H1 (cell line): ENCODE measurements around the gene MSI1. TPM values are rescaled to one million over a fixed set of nuclear protein-coding genes. Genes with fewer than 3 reads are reported as not detected.

Experiments
- CTCF ChIA-PET: fragments of 300-600 bp; sonication (Branson Sonifier 250); formaldehyde crosslinking; loops from one replicate; lab custom pipeline; 2021; ENCODE audit not compliant: partially characterized antibody; lab: Charles Lee
- POLR2A ChIA-PET: fragments of 300-600 bp; sonication (Branson Sonifier 250); formaldehyde crosslinking; loops from one replicate; lab custom pipeline; 2021; ENCODE audit warnings: inconsistent platforms; ENCODE audit not compliant: partially characterized antibody; lab: Charles Lee
- DNase-seq, 2 experiments: peaks; one replicate each; pipeline versions ENCODE4 v3.0.0 to v3.0.0-alpha.2; 2010 to 2022; ENCODE audit warnings: low spot score in 2 of 2, low read depth in 1 of 2, mixed read lengths in 1 of 2
- FAIRE-seq: peaks from 2 replicates; lab custom pipeline; 2011; peaks lifted over from hg19 to GRCh38; lab: Jason Lieb, UNC
- H2AFZ ChIP-seq: 2 replicates; pipeline ENCODE4 v1.8.1; 2012; ENCODE audit warnings: low read length, inconsistent platforms
- H2AK5ac ChIP-seq: 2 replicates; pipeline ENCODE4 v1.6.1; 2013; ENCODE audit warnings: low read depth, low read length
- H2BK120ac ChIP-seq: replicated peaks from 2 replicates; pipeline ENCODE3; 2013; ENCODE audit warnings: low read depth, low read length, inconsistent platforms
- H2BK12ac ChIP-seq: 2 replicates; pipeline ENCODE4 v1.6.1; 2013; ENCODE audit warnings: low read depth, low read length
- H2BK15ac ChIP-seq: 2 replicates; pipeline ENCODE4 v1.6.1; 2013; ENCODE audit warnings: low read length
- H2BK20ac ChIP-seq: 2 replicates; pipeline ENCODE4 v1.6.1; 2013; ENCODE audit warnings: low read length
- H2BK5ac ChIP-seq: 2 replicates; pipeline ENCODE4 v1.6.1; 2013; ENCODE audit warnings: low read depth, low read length
- H3K14ac ChIP-seq: 2 replicates; pipeline ENCODE4 v1.6.1; 2013; ENCODE audit warnings: inconsistent platforms; ENCODE audit not compliant: insufficient read length
- H3K18ac ChIP-seq: 2 replicates; pipeline ENCODE4 v1.6.1; 2013; ENCODE audit warnings: low read length; ENCODE audit errors: extremely low read depth
- H3K23ac ChIP-seq: 2 replicates; pipeline ENCODE4 v1.6.1; 2013; ENCODE audit warnings: inconsistent platforms; ENCODE audit not compliant: insufficient read length
- H3K23me2 ChIP-seq: 2 replicates; pipeline ENCODE4 v1.6.1; 2013; ENCODE audit warnings: low read depth, low read length
- H3K27ac ChIP-seq: 2 replicates; pipeline ENCODE4 v1.6.1; 2011; ENCODE audit warnings: low read depth, low read length, inconsistent platforms
- H3K27me3 ChIP-seq, 4 experiments: replicated peaks in 1 of 4; 1 replicate in 1 of 4; 2 replicates in 3 of 4; pipeline versions ENCODE4 v1.6.1 to v1.8.1; 2011 to 2013; ENCODE audit warnings: low read length in 3 of 4, mild to moderate bottlenecking in 3 of 4, inconsistent platforms in 2 of 4, mixed read lengths in 2 of 4, moderate library complexity in 1 of 4; ENCODE audit not compliant: control insufficient read depth in 3 of 4, insufficient read depth in 3 of 4; ENCODE audit errors: extremely low read depth in 1 of 4
- H3K36me3 ChIP-seq, 4 experiments: 2 replicates each; pipeline versions ENCODE4 v1.6.1 to v1.8.1; 2011 to 2013; ENCODE audit warnings: mild to moderate bottlenecking in 4 of 4, low read length in 3 of 4, moderate library complexity in 2 of 4, control low read depth in 1 of 4, inconsistent platforms in 1 of 4; ENCODE audit not compliant: insufficient read depth in 4 of 4, control insufficient read depth in 2 of 4
- H3K4ac ChIP-seq: replicated peaks from 2 replicates; pipeline ENCODE3; 2013; ENCODE audit warnings: low read length, low read depth, mixed read lengths, inconsistent platforms; ENCODE audit not compliant: insufficient read length
- H3K4me1 ChIP-seq, 4 experiments: replicated peaks in 1 of 4; 1 replicate in 1 of 4; 2 replicates in 3 of 4; pipeline versions ENCODE4 v1.6.1 to v1.8.1; 2011 to 2013; ENCODE audit warnings: low read length in 3 of 4, inconsistent platforms in 2 of 4, mixed read lengths in 1 of 4; ENCODE audit not compliant: insufficient read depth in 4 of 4, control insufficient read depth in 3 of 4
- H3K4me2 ChIP-seq, 2 experiments: 2 replicates each; pipeline versions ENCODE4 v1.6.1 to v1.8.1; 2011 to 2013; ENCODE audit warnings: low read depth in 2 of 2, low read length in 2 of 2, control low read depth in 1 of 2, inconsistent platforms in 1 of 2, mild to moderate bottlenecking in 1 of 2; ENCODE audit not compliant: insufficient read depth in 1 of 2
- H3K4me3 ChIP-seq, 4 experiments: fragments of 200-600, 300-600 bp in 1 of 4; sonication (generic), shearing (Covaris generic), sonication (Bioruptor Twin) in 1 of 4; 2 replicates each; pipeline versions ENCODE4 v1.5.1 to v1.8.1; 2011 to 2016; ENCODE audit warnings: low read length in 4 of 4, low read depth in 3 of 4, control low read depth in 2 of 4, inconsistent platforms in 2 of 4, mild to moderate bottlenecking in 2 of 4, mixed read lengths in 1 of 4, moderate library complexity in 1 of 4; ENCODE audit not compliant: insufficient read depth in 2 of 4; ENCODE audit errors: extremely low read depth in 1 of 4
- H3K56ac ChIP-seq: replicated peaks from 2 replicates; pipeline ENCODE3; 2013; ENCODE audit warnings: low read depth, mild to moderate bottlenecking, mixed read lengths, low read length, inconsistent platforms; ENCODE audit not compliant: insufficient read length
- H3K79me1 ChIP-seq: 2 replicates; pipeline ENCODE4 v1.6.1; 2013; ENCODE audit warnings: low read depth, low read length, control low read depth
- H3K79me2 ChIP-seq, 2 experiments: 2 replicates each; pipeline versions ENCODE4 v1.6.1 to v1.8.1; 2012 to 2013; ENCODE audit warnings: low read length in 2 of 2, mild to moderate bottlenecking in 2 of 2, inconsistent platforms in 1 of 2; ENCODE audit not compliant: insufficient read depth in 2 of 2, control insufficient read depth in 1 of 2
- H3K9ac ChIP-seq, 4 experiments: replicated peaks in 1 of 4; 1 replicate in 1 of 4; 2 replicates in 3 of 4; pipeline versions ENCODE4 v1.6.1 to v1.8.1; 2011 to 2013; ENCODE audit warnings: low read depth in 3 of 4, low read length in 3 of 4, control low read depth in 2 of 4, mild to moderate bottlenecking in 2 of 4, moderate library complexity in 2 of 4, inconsistent platforms in 1 of 4; ENCODE audit errors: extremely low read depth in 1 of 4
- H3K9me3 ChIP-seq, 2 experiments: 2 replicates each; pipeline versions ENCODE4 v1.6.1 to v1.8.1; 2012 to 2013; ENCODE audit warnings: mild to moderate bottlenecking in 2 of 2, moderate library complexity in 2 of 2, control low read depth in 1 of 2, inconsistent platforms in 1 of 2, low read depth in 1 of 2, low read length in 1 of 2, mixed read lengths in 1 of 2; ENCODE audit not compliant: insufficient read depth in 2 of 2
- H4K20me1 ChIP-seq, 2 experiments: replicated peaks in 1 of 2; 2 replicates each; pipeline versions ENCODE3 to v1.8.1; 2011 to 2013; ENCODE audit warnings: inconsistent platforms in 2 of 2, low read length in 2 of 2, mild to moderate bottlenecking in 1 of 2; ENCODE audit not compliant: insufficient read depth in 2 of 2, control insufficient read depth in 1 of 2
- H4K5ac ChIP-seq: 2 replicates; pipeline ENCODE4 v1.6.1; 2013; ENCODE audit warnings: low read length, low read depth, mixed read lengths, inconsistent platforms; ENCODE audit not compliant: insufficient read length
- H4K8ac ChIP-seq: 2 replicates; pipeline ENCODE4 v1.8.0; 2013; ENCODE audit warnings: mild to moderate bottlenecking, moderate library complexity, low read length, inconsistent platforms; ENCODE audit not compliant: insufficient read depth; ENCODE audit errors: extremely low read depth
- H4K91ac ChIP-seq: replicated peaks from 2 replicates; pipeline ENCODE3; 2013; ENCODE audit warnings: low read length, mixed read lengths, inconsistent platforms; ENCODE audit not compliant: insufficient read length
- CBX5 ChIP-seq: fragments of 300-800, 300-1000 bp; sonication (generic); IDR thresholded peaks from 2 replicates; pipeline ENCODE4 v1.7.1; 2016; ENCODE audit warnings: antibody characterized with exemption, low read length, low read depth
- CREB1 ChIP-seq: IDR thresholded peaks from 2 replicates; pipeline ENCODE4 v1.6.1; 2012; ENCODE audit warnings: inconsistent platforms
- EGR1 ChIP-seq: IDR thresholded peaks from 2 replicates; pipeline ENCODE4 v1.6.1; 2011; ENCODE audit warnings: low read depth, low read length, borderline replicate concordance
- FOSL1 ChIP-seq: IDR thresholded peaks from 2 replicates; pipeline ENCODE4 v1.6.1; 2011; ENCODE audit warnings: mild to moderate bottlenecking, low read depth, low read length, moderate library complexity; ENCODE audit not compliant: insufficient read depth
- JUN ChIP-seq: IDR thresholded peaks from 2 replicates; pipeline ENCODE4 v1.6.1; 2011; ENCODE audit warnings: low read depth, mild to moderate bottlenecking, improper control_type of control experiment, low read length
- KDM4A ChIP-seq: IDR thresholded peaks from one replicate; pipeline ENCODE4 v1.7.1; 2012; ENCODE audit warnings: low read depth, mild to moderate bottlenecking, moderate library complexity, low read length, inconsistent platforms; ENCODE audit not compliant: severe bottlenecking
- POLR2AphosphoS5 ChIP-seq: IDR thresholded peaks from 2 replicates; pipeline ENCODE4 v1.6.1; 2011; ENCODE audit warnings: low read depth, low read length
- RAD21 ChIP-seq, 2 experiments: IDR thresholded peaks in 1 of 2; conservative IDR thresholded peaks in 1 of 2; 2 replicates each; pipeline ENCODE4 v1.6.1; 2011; ENCODE audit warnings: low read depth in 2 of 2, low read length in 2 of 2, improper control_type of control experiment in 1 of 2, inconsistent platforms in 1 of 2, mild to moderate bottlenecking in 1 of 2, moderate library complexity in 1 of 2
- RBBP5 ChIP-seq: IDR thresholded peaks from 2 replicates; pipeline ENCODE4 v1.7.1; 2012; ENCODE audit warnings: low read depth, mild to moderate bottlenecking, inconsistent platforms, low read length, moderate library complexity, borderline replicate concordance
- SIRT6 ChIP-seq: IDR thresholded peaks from one replicate; pipeline ENCODE4 v1.7.1; 2012; ENCODE audit warnings: low read length, inconsistent platforms
- SRF ChIP-seq: IDR thresholded peaks from 2 replicates; pipeline ENCODE4 v1.6.1; 2011; ENCODE audit warnings: mild to moderate bottlenecking, low read depth, low read length, moderate library complexity
- TEAD4 ChIP-seq: IDR thresholded peaks from 2 replicates; pipeline ENCODE4 v1.6.1; 2012; ENCODE audit warnings: low read depth, low read length, inconsistent platforms, mixed read lengths
- ZNF274 ChIP-seq: IDR thresholded peaks from 2 replicates; pipeline ENCODE4 v1.7.0; 2012; ENCODE audit warnings: low read length, borderline replicate concordance; ENCODE audit errors: extremely low read depth
- WGBS, 2 experiments: shearing (Covaris generic) in 1 of 2; methylation state at CpG; one replicate each; pipeline versions ENCODE4 v1.1.6 to v1.1.7; 2013 to 2015; ENCODE audit warnings: low lambda C conversion rate in 2 of 2, mixed read lengths in 2 of 2, inconsistent platforms in 1 of 2, low coverage in 1 of 2, missing lambda C conversion rate in 1 of 2; ENCODE audit not compliant: insufficient replicate concordance in 2 of 2, insufficient coverage in 1 of 2, insufficient read length in 1 of 2; ENCODE audit errors: extremely low coverage in 1 of 2, missing lambda C conversion rate in 1 of 2; 5-methylcytosine and 5-hydroxymethylcytosine counted together
- polyA plus RNA-seq, 7 experiments: library from polyadenylated mRNA; depleted of rRNA in 3 of 7; stranded (reverse) in 5 of 7; unstranded in 2 of 7; fragments of >200 nt in 5 of 7; fragments of 200-250 nt in 2 of 7; gene quantifications; 1 replicate in 5 of 7; 2 replicates in 1 of 7; 4 replicates in 1 of 7; pipeline versions ENCODE4 v1.2.1 to v1.2.3, GENCODE V29; 2011 to 2013; ENCODE audit warnings: missing spikeins in 2 of 7, mixed read lengths in 2 of 7
- total RNA-seq: library from RNA; stranded (reverse); fragmentation: NEBNext Ultra II Directional; extraction: Animal tissue kit (Norgen Biotek cat#: 25700); gene quantifications from 2 replicates; pipeline ENCODE4 v1.2.1, GENCODE V29; 2021
- TF ChIP-seq, protein P1 (sequence below): IDR thresholded peaks from 2 replicates; pipeline ENCODE4 v1.6.1; 2011; ENCODE audit warnings: low read depth, mild to moderate bottlenecking, low read length; ENCODE audit not compliant: insufficient read depth

The MSI1 gene
- total and polyA plus RNA-seq, 2 of the 8 experiments (the other 6 are each of a cell fraction or from before 2014, with no cell fraction given), result 13.5 to 51.9 TPM

- Histone ChIP-seq H4K91ac (no peak overlapping the region), H3K4me2 (no peak overlapping the region), H2AK5ac (no peak overlapping the region), H2BK5ac (no peak overlapping the region), H4K20me1 (peaks cover 0 to 4% of the 10 kb centered on the region in 2 experiments), H3K36me3 (peaks cover 12 to 57% (median 38%) of the 10 kb centered on the region in 4 experiments; a peak in 7 of 8 replicates), H3K79me2 (no peaks in the 10 kb centered on the region), H3K56ac (no peak overlapping the region), H3K27ac (no peak overlapping the region), H2AFZ (no peak overlapping the region), H3K79me1 (no peaks in the 10 kb centered on the region), H3K14ac (no peak overlapping the region), H3K18ac (no peak overlapping the region), H2BK20ac (no peak overlapping the region), H3K4me3 (no peak overlapping the region), H3K23me2 (no peaks in the 10 kb centered on the region), H2BK120ac (no peak overlapping the region), H3K4ac (no peak overlapping the region), H4K8ac (no peak overlapping the region), H3K9ac (no peak overlapping the region), H3K27me3 (no peaks in the 10 kb centered on the region), H2BK15ac (no peak overlapping the region), H3K23ac (no peak overlapping the region), H3K4me1 (peaks cover 0 to 2% (median under 1%) of the 10 kb centered on the region in 4 experiments; a peak in 3 of 7 replicates), H4K5ac (no peak overlapping the region), H3K9me3 (no peaks in the 10 kb centered on the region), H2BK12ac (no peak overlapping the region)
- ChIA-PET POLR2A (interaction anchor here (0.7 to 1.5 kb wide), 2 partner anchors 14 to 55 kb away, joined by 3 to 6 read pairs; partner anchors contain the start of gene RNU4-1), CTCF (interaction anchor here (0.6 to 8.5 kb wide), 7 partner anchors 14 to 108 kb away, joined by 3 to 66 read pairs (median 3); no protein-coding TSS in a partner anchor)
- DNase-seq (no peak), FAIRE-seq (no peak)
- WGBS, 2 experiments, result 96% methylated on average over 11 of the region's 11 CpGs; no CpG with 5 or more reads in 1 of the 2 experiments
- TF ChIP-seq EGR1, result no peak
- no peak for TF ChIP-seq TEAD4
- no peak for TF ChIP-seq JUN
- no peak for TF ChIP-seq POLR2AphosphoS5
- no peak for TF ChIP-seq CREB1
- TF ChIP-seq KDM4A, result no peak
- TF ChIP-seq RBBP5, result no peak
- no peak for TF ChIP-seq CBX5
- TF ChIP-seq, protein P1, sequence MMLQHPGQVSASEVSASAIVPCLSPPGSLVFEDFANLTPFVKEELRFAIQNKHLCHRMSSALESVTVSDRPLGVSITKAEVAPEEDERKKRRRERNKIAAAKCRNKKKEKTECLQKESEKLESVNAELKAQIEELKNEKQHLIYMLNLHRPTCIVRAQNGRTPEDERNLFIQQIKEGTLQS, result no peak
- no peak for TF ChIP-seq RAD21 (IDR thresholded peaks at IDR 0.05 in 1 of 2, conservative IDR thresholded peaks at IDR 0.05 in 1 of 2; ENCODE audit: low read depth in 2 of 2, low read length in 2 of 2)
- no peak for TF ChIP-seq SIRT6
- no peak for TF ChIP-seq SRF
- no peak for TF ChIP-seq FOSL1
- no peak for TF ChIP-seq ZNF274
These were observed 21.2 kb downstream of the MSI1 start for GRCh38 chr12:120347766-120348165.
